ENCODE data around the gene KLHL12.

Gene KLHL12

DNA sequence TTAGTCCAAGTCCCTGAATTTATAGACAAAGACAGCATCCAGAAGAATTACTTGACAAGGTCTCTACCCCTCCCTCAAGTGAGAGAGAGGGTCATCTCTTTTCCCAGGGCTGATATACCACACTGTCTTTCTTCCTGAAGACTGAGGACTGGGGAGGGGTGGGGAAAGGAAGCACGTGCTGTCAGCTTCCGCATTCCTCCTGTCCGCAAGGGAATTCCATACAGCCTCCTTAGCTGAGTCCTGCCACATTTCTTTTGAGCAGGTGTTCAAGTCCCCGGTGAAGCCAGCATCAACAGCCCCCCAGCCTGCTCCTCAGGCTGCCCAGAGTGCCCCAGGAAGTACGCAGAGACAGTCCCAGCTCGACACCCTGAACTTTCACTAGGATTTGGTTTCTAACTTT is 82.1 kb downstream of the KLHL12 start:
- no peaks in the 10 kb centered on the region for H3K36me3 Mint-ChIP-seq
- no peak overlapping the region for H3K27ac Mint-ChIP-seq
- no peaks in the 10 kb centered on the region for H3K27me3 Mint-ChIP-seq
- no peaks in the 10 kb centered on the region for H3K9me3 Mint-ChIP-seq
- no peak overlapping the region for H3K4me3 Mint-ChIP-seq
- no peaks in the 10 kb centered on the region for H3K4me1 Mint-ChIP-seq

DNA sequence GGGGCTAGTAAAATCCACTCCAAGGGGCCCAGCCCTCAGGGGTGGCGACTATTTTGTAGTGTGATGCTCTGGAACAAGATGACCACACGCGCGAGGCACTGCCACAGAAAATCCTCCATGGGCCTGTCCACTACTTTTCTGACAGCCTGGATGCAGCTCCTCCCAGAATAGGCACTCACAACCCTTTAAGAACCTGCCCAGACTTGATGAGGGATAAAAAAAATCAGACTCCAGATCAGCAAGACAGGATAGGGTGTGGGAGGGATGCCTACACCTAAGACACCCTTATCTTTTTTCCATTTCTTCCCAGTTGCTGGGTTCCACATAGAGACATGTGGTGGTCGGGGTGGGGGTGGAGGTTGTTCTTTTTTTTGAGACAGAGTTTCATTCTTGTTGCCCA is 82.8 kb downstream of the KLHL12 start:
- Mint-ChIP-seq H3K27ac (no peak overlapping the region), H3K36me3 (no peaks in the 10 kb centered on the region), H3K27me3 (no peaks in the 10 kb centered on the region), H3K4me3 (no peak overlapping the region), H3K4me1 (no peaks in the 10 kb centered on the region), H3K9me3 (no peaks in the 10 kb centered on the region)

DNA sequence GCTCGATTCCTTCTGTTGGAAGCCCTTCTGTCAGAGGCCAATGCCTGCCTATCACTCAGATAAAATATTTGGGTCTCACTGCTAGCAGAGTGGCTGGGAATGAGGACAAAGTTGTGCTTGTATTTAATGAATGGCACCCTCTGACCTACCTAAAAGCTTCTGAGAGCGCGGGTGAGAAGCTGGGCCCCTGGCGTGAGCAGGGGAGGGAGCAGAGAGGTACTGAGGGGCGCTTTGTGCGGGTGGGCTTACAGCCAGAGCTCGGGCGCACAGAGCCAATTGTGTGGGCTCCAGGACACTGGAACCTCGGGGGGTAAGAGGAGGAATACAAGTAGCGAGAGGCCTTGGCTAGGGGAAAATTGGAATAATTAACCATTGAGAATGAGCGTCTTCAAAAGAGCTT is 84.0 kb downstream of the KLHL12 start:
- no peak overlapping the region for H3K4me3 Mint-ChIP-seq

More for the DNA sequence above, 84.0 kb downstream of the KLHL12 start:
- Mint-ChIP-seq H3K9me3 (no peaks in the 10 kb centered on the region), H3K27me3 (no peaks in the 10 kb centered on the region), H3K27ac (peak overlapping the region; percentile 51), H3K4me1 (peaks cover under 1% of the 10 kb centered on the region), H3K36me3 (no peaks in the 10 kb centered on the region)
